ENCODE measurements around the gene GSTM3. TPM values are rescaled to one million over a fixed set of nuclear protein-coding genes. Genes with fewer than 3 reads are reported as not detected.
"Not testable (repeated sequence)": the region's sequence is repeated elsewhere in the genome, so short reads cannot be mapped to it uniquely, and the experiment has no call there.

The GSTM3 gene
- total RNA-seq, 1 donor: 96.0 TPM

- no peak overlapping the region for H3K4me3 ChIP-seq (ENCODE audit: low read depth, low read length)
- no peak for TF ChIP-seq CTCF (IDR thresholded peaks at IDR 0.05; ENCODE audit: insufficient read depth, low read length)
- no peak for DNase-seq (ENCODE audit: low read depth)
Measured at GRCh38 chr1:109697066-109697465, 43.8 kb downstream of the GSTM3 start.

GRCh38 chr1:109695138-109695537 lies 45.7 kb downstream of the GSTM3 start:
- not testable (repeated sequence) for H3K4me3 ChIP-seq (ENCODE audit: low read depth, low read length); DNase-seq (ENCODE audit: low read depth)

- not testable (repeated sequence) for DNase-seq (ENCODE audit: low read depth)
Measured at GRCh38 chr1:109694400-109694799, 46.4 kb downstream of the GSTM3 start.

GRCh38 chr1:109691759-109692158 lies 49.1 kb downstream of the GSTM3 start:
- H3K4me3 ChIP-seq (ENCODE audit: low read depth, low read length): no peak overlapping the region
- DNase-seq (ENCODE audit: low read depth): no peak
- no peak for TF ChIP-seq CTCF (IDR thresholded peaks at IDR 0.05; ENCODE audit: insufficient read depth, low read length)

More at GRCh38 chr1:109694400-109694799, 46.4 kb downstream of the GSTM3 start:
- not testable (repeated sequence) for H3K4me3 ChIP-seq (ENCODE audit: low read depth, low read length)

GRCh38 chr1:109689844-109690405 lies 50.9 kb downstream of the GSTM3 start:
- no peak overlapping the region for H3K4me3 ChIP-seq (ENCODE audit: low read depth, low read length)
- TF ChIP-seq CTCF (IDR thresholded peaks at IDR 0.05; ENCODE audit: insufficient read depth, low read length): no peak
- no peak for DNase-seq (ENCODE audit: low read depth)

- H3K4me3 ChIP-seq (ENCODE audit: low read depth, low read length): no peak within 1 kb of the TSS
- no peak for DNase-seq (ENCODE audit: low read depth)
- no peak for TF ChIP-seq CTCF (IDR thresholded peaks at IDR 0.05; ENCODE audit: insufficient read depth, low read length)
Measured at GRCh38 chr1:109687641-109688499, 53.0 kb downstream of the GSTM3 start, which contains the start of gene GSTM1. Gene GSTM1, plus strand, starts transcription at chr1:109687817. Its CDS starts 57 bp downstream, at chr1:109687874.

- not testable (repeated sequence) for H3K4me3 ChIP-seq (ENCODE audit: low read depth, low read length); DNase-seq (ENCODE audit: low read depth)
Measured at GRCh38 chr1:109687109-109687508, 53.7 kb downstream of the GSTM3 start.

GRCh38 chr1:109685890-109686289 lies 54.9 kb downstream of the GSTM3 start:
- DNase-seq (ENCODE audit: low read depth); H3K4me3 ChIP-seq (ENCODE audit: low read depth, low read length): not testable (repeated sequence)

GRCh38 chr1:109685399-109685798 lies 55.4 kb downstream of the GSTM3 start:
- not testable (repeated sequence) for DNase-seq (ENCODE audit: low read depth); H3K4me3 ChIP-seq (ENCODE audit: low read depth, low read length)

- not testable (repeated sequence) for DNase-seq (ENCODE audit: low read depth); H3K4me3 ChIP-seq (ENCODE audit: low read depth, low read length)
Measured at GRCh38 chr1:109684777-109685176, 56.1 kb downstream of the GSTM3 start.

Measured in fibroblast of the aortic adventitia (primary cell).